Tibial nerve (tissue), 4 donors: Measurements from ENCODE around the gene PPP2R3B.

Source experiments
- CTCF ChIP-seq, 5 experiments: fragments of 200-600 bp in 3 of 5; fragments of 450-650 bp in 2 of 5; sonication (generic) in 3 of 5; IDR thresholded peaks; one replicate each; pipeline ENCODE4 v1.5.1; 2016 to 2019; ENCODE audit warnings: antibody characterized with exemption in 5 of 5, mild to moderate bottlenecking in 3 of 5, moderate library complexity in 2 of 5
- EP300 ChIP-seq, 2 donors: sonication (generic); formaldehyde crosslinking; IDR thresholded peaks; one replicate each; pipeline ENCODE4 v1.6.1; 2017; ENCODE audit warnings: antibody characterized with exemption in 2 of 2, mild to moderate bottlenecking in 1 of 2
- POLR2A ChIP-seq, 2 donors: fragments of 450-650 bp; IDR thresholded peaks; one replicate each; pipeline ENCODE4 v1.6.1; 2017; ENCODE audit warnings: antibody characterized with exemption in 2 of 2, mild to moderate bottlenecking in 2 of 2, moderate library complexity in 2 of 2

GRCh38 chrX:384861-385260 lies 1.8 kb downstream of the PPP2R3B start:
- TF ChIP-seq CTCF (IDR thresholded peaks at IDR 0.05) = no peak
- TF ChIP-seq POLR2A (IDR thresholded peaks at IDR 0.05) = no peak
- no peak for TF ChIP-seq EP300 (IDR thresholded peaks at IDR 0.05)
